SK-N-SH (cell line): ENCODE results near the gene PLLP. TPM values are rescaled to one million over a fixed set of nuclear protein-coding genes. Genes with fewer than 3 reads are reported as not detected.

ENCODE experiments used
- CTCF ChIA-PET: fragments of 300-600, 350-600 bp; formaldehyde crosslinking; extraction: SDS; loops from one replicate; lab custom pipeline; 2021; lab: Yijun Ruan, JAX
- POLR2A ChIA-PET: fragments of 350-600 bp; sonication (Branson Sonifier 250); formaldehyde crosslinking; extraction: SDS; loops from one replicate; lab custom pipeline; 2020; ENCODE audit warnings: antibody characterized with exemption, inconsistent platforms; lab: Yijun Ruan, JAX
- DNase-seq: peaks from one replicate; pipeline ENCODE4 v3.0.0; 2012
- H2AFZ ChIP-seq: fragments of 200-600 bp; sonication (generic); 2 replicates; pipeline ENCODE4 v1.8.1; 2016; ENCODE audit warnings: antibody characterized with exemption, mild to moderate bottlenecking, low read depth
- H3F3A ChIP-seq: fragments of 200-600 bp; sonication (generic); replicated peaks from 2 replicates; pipeline ENCODE3; 2016; ENCODE audit warnings: antibody characterized with exemption, mild to moderate bottlenecking; ENCODE audit not compliant: insufficient read depth
- H3K27ac ChIP-seq, 2 experiments: fragments of 200-500 bp in 1 of 2; fragments of 200-600 bp in 1 of 2; sonication (Bioruptor generic) in 1 of 2; sonication (generic), shearing (Covaris generic) in 1 of 2; 2 replicates each; pipeline versions ENCODE4 v1.5.1 to v1.6.1; 2014 to 2016; ENCODE audit warnings: low read depth in 2 of 2, inconsistent platforms in 1 of 2, low read length in 1 of 2, mild to moderate bottlenecking in 1 of 2, mixed read lengths in 1 of 2
- H3K27me3 ChIP-seq: fragments of 200-600 bp; sonication (generic), shearing (Covaris generic); 2 replicates; pipeline ENCODE4 v1.6.1; 2016; ENCODE audit warnings: mixed run types; ENCODE audit not compliant: insufficient read depth
- H3K36me3 ChIP-seq, 2 experiments: fragments of 200-500 bp in 1 of 2; fragments of 200-600 bp in 1 of 2; sonication (Bioruptor generic) in 1 of 2; sonication (generic) in 1 of 2; replicated peaks in 1 of 2; 2 replicates each; pipeline versions ENCODE3 to v1.5.1; 2014 to 2016; ENCODE audit warnings: low read length in 1 of 2, mild to moderate bottlenecking in 1 of 2; ENCODE audit not compliant: insufficient read depth in 2 of 2, control insufficient read depth in 1 of 2
- H3K4me1 ChIP-seq, 2 experiments: fragments of 200-500 bp in 1 of 2; fragments of 200-600 bp in 1 of 2; sonication (Bioruptor generic) in 1 of 2; sonication (generic), shearing (Covaris generic) in 1 of 2; 2 replicates each; pipeline versions ENCODE4 v1.5.1 to v1.6.1; 2014 to 2016; ENCODE audit warnings: low read depth in 1 of 2, low read length in 1 of 2, mixed run types in 1 of 2; ENCODE audit not compliant: insufficient read depth in 2 of 2, control insufficient read depth in 1 of 2
- H3K4me2 ChIP-seq: fragments of 200-600 bp; sonication (generic), shearing (Covaris generic); 2 replicates; pipeline ENCODE4 v1.6.1; 2017; ENCODE audit warnings: mixed run types
- H3K4me3 ChIP-seq, 2 experiments: fragments of 200-500 bp in 1 of 2; fragments of 200-600 bp in 1 of 2; sonication (Bioruptor generic) in 1 of 2; sonication (generic), shearing (Covaris generic) in 1 of 2; 2 replicates each; pipeline versions ENCODE4 v1.5.1 to v1.8.1; 2014 to 2016; ENCODE audit warnings: low read depth in 2 of 2, inconsistent platforms in 1 of 2, low read length in 1 of 2, mild to moderate bottlenecking in 1 of 2, mixed read lengths in 1 of 2, moderate library complexity in 1 of 2
- H3K79me2 ChIP-seq: fragments of 200-600 bp; sonication (generic); 2 replicates; pipeline ENCODE4 v1.8.1; 2017; ENCODE audit warnings: mild to moderate bottlenecking; ENCODE audit not compliant: insufficient read depth
- H3K9ac ChIP-seq: fragments of 200-600 bp; sonication (generic); 2 replicates; pipeline ENCODE4 v1.6.1; 2017; ENCODE audit warnings: mixed run types
- H3K9me2 ChIP-seq: fragments of 200-600 bp; sonication (generic); 2 replicates; pipeline ENCODE4 v1.6.1; 2017; ENCODE audit warnings: mixed run types
- H3K9me3 ChIP-seq: fragments of 200-600 bp; sonication (generic); 2 replicates; pipeline ENCODE4 v1.6.1; 2017; ENCODE audit warnings: mixed run types, mild to moderate bottlenecking, moderate library complexity
- H4K20me1 ChIP-seq: fragments of 200-600 bp; sonication (generic); 2 replicates; pipeline ENCODE4 v1.6.1; 2017; ENCODE audit warnings: mild to moderate bottlenecking, mixed run types; ENCODE audit not compliant: insufficient read depth
- ELF1 ChIP-seq: IDR thresholded peaks from 2 replicates; pipeline ENCODE4 v1.4.0; 2012
- EP300 ChIP-seq, 2 experiments: IDR thresholded peaks; 2 replicates each; pipeline versions ENCODE4 v1.4.0 to v1.6.1; 2012; ENCODE audit warnings: borderline replicate concordance in 1 of 2, low read depth in 1 of 2, low read length in 1 of 2
- FOXJ3 ChIP-seq: sonication (generic); formaldehyde crosslinking; IDR thresholded peaks from 2 replicates; pipeline ENCODE4 v1.5.1; 2020; ENCODE audit warnings: mild to moderate bottlenecking, missing genetic modification reagents
- GATA2 ChIP-seq: sonication (generic); formaldehyde crosslinking; IDR thresholded peaks from 2 replicates; pipeline ENCODE4 v1.5.0; 2020; ENCODE audit warnings: mild to moderate bottlenecking, missing genetic modification reagents
- MEF2A ChIP-seq: IDR thresholded peaks from 2 replicates; pipeline ENCODE4 v1.4.0; 2012; ENCODE audit warnings: low read depth, borderline replicate concordance
- MXI1 ChIP-seq: IDR thresholded peaks from 2 replicates; pipeline ENCODE4 v1.6.1; 2012; ENCODE audit warnings: mild to moderate bottlenecking, low read depth, low read length, improper control_type of control experiment
- NFIC ChIP-seq: IDR thresholded peaks from 2 replicates; pipeline ENCODE4 v1.4.0; 2012; ENCODE audit warnings: borderline replicate concordance
- NRF1 ChIP-seq: IDR thresholded peaks from 2 replicates; pipeline ENCODE4 v1.6.1; 2012; ENCODE audit warnings: low read depth, mild to moderate bottlenecking, low read length
- POLR2AphosphoS5 ChIP-seq: IDR thresholded peaks from 2 replicates; pipeline ENCODE4 v1.6.1; 2012; ENCODE audit warnings: low read depth, low read length
- RCOR1 ChIP-seq: fragments of 150-350 bp; IDR thresholded peaks from 2 replicates; pipeline ENCODE4 v1.6.1; 2017; ENCODE audit warnings: antibody characterized with exemption, low read length
- TAF1 ChIP-seq: IDR thresholded peaks from 2 replicates; pipeline ENCODE4 v1.6.1; 2012; ENCODE audit warnings: low read depth, mild to moderate bottlenecking, low read length, moderate library complexity, borderline replicate concordance
- TCF12 ChIP-seq: IDR thresholded peaks from 2 replicates; pipeline ENCODE4 v1.4.0; 2012
- WGBS: methylation state at CpG from one replicate; pipeline ENCODE4 v1.1.6; 2017; ENCODE audit warnings: low lambda C conversion rate; 5-methylcytosine and 5-hydroxymethylcytosine counted together
- polyA plus RNA-seq, 3 experiments: library from polyadenylated mRNA; depleted of rRNA; stranded (reverse); fragments of >200 nt; gene quantifications; 2 replicates each; pipeline ENCODE4 v1.2.3, GENCODE V29; 2012
- TF ChIP-seq, protein P1 (sequence below): IDR thresholded peaks from 2 replicates; pipeline ENCODE4; 2012
- TF ChIP-seq, protein P2 (sequence below): IDR thresholded peaks from 2 replicates; pipeline ENCODE4 v1.6.1; 2012; ENCODE audit warnings: mild to moderate bottlenecking, low read depth, low read length, moderate library complexity

The PLLP gene
- polyA plus RNA-seq, 1 of the 3 experiments (the other 2 are of a cell fraction) = 1.3 TPM

DNA sequence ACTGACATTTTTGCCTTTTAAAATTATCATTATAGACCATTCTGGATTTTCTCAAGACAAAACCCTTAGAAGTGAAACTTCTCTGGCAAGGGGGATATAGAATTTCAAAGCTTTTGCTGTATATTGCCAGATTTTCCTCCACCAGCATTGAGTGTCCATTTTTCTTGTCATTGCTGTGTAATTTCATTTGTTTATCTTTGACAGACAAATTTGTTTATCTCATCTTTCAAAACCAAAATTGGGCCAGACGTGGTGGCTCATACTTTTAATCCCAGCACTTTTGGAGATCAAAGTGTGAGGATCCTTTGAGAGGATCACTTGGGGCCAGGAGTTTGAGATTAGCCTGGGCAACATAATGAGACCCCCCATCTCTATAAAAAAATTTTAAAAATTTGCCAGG, 55.4 kb downstream of the PLLP start:
- H3K4me1 ChIP-seq = peaks cover 8 to 21% of the 10 kb centered on the region in 2 experiments; a peak in 3 of 4 replicates
- H3F3A ChIP-seq = peaks cover 16% of the 10 kb centered on the region
- no peaks in the 10 kb centered on the region for H3K79me2 ChIP-seq
- DNase-seq = no peak
- no peak overlapping the region for H3K4me3 ChIP-seq
- ChIA-PET CTCF (interaction anchor here (1.4 kb wide), 1 partner anchor 188 kb away, joined by 3 read pairs; no protein-coding TSS in a partner anchor), POLR2A (no interaction called here)
- peaks cover 55 to 74% of the 10 kb centered on the region in 2 experiments for H3K36me3 ChIP-seq
- H3K9me3 ChIP-seq = no peaks in the 10 kb centered on the region
- H3K27ac ChIP-seq = peak overlapping the region in 1 of 2 experiments; percentile 43; a peak in 2 of 4 replicates
- no peak overlapping the region for H3K4me2 ChIP-seq
- no peak overlapping the region for H3K9ac ChIP-seq
- no peaks in the 10 kb centered on the region for H3K27me3 ChIP-seq
- H3K9me2 ChIP-seq = no peaks in the 10 kb centered on the region
- no peak for TF ChIP-seq ELF1
- no peak for TF ChIP-seq FOXJ3
- TF ChIP-seq, protein P1, sequence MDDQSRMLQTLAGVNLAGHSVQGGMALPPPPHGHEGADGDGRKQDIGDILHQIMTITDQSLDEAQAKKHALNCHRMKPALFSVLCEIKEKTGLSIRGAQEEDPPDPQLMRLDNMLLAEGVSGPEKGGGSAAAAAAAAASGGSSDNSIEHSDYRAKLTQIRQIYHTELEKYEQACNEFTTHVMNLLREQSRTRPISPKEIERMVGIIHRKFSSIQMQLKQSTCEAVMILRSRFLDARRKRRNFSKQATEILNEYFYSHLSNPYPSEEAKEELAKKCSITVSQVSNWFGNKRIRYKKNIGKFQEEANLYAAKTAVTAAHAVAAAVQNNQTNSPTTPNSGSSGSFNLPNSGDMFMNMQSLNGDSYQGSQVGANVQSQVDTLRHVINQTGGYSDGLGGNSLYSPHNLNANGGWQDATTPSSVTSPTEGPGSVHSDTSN = no peak
- TF ChIP-seq, protein P2, sequence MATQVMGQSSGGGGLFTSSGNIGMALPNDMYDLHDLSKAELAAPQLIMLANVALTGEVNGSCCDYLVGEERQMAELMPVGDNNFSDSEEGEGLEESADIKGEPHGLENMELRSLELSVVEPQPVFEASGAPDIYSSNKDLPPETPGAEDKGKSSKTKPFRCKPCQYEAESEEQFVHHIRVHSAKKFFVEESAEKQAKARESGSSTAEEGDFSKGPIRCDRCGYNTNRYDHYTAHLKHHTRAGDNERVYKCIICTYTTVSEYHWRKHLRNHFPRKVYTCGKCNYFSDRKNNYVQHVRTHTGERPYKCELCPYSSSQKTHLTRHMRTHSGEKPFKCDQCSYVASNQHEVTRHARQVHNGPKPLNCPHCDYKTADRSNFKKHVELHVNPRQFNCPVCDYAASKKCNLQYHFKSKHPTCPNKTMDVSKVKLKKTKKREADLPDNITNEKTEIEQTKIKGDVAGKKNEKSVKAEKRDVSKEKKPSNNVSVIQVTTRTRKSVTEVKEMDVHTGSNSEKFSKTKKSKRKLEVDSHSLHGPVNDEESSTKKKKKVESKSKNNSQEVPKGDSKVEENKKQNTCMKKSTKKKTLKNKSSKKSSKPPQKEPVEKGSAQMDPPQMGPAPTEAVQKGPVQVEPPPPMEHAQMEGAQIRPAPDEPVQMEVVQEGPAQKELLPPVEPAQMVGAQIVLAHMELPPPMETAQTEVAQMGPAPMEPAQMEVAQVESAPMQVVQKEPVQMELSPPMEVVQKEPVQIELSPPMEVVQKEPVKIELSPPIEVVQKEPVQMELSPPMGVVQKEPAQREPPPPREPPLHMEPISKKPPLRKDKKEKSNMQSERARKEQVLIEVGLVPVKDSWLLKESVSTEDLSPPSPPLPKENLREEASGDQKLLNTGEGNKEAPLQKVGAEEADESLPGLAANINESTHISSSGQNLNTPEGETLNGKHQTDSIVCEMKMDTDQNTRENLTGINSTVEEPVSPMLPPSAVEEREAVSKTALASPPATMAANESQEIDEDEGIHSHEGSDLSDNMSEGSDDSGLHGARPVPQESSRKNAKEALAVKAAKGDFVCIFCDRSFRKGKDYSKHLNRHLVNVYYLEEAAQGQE = no peak
- no peak for TF ChIP-seq MEF2A
- no peak for TF ChIP-seq TAF1
- TF ChIP-seq RCOR1 = no peak
- TF ChIP-seq GATA2 = peak; percentile 52; the same call in 1 of the 2 replicates
- peak in 1 of 2 experiments; percentile 64; a peak in 2 of 4 replicates for TF ChIP-seq EP300 (IDR thresholded peaks at IDR 0.05; ENCODE audit: borderline replicate concordance in 1 of 2, low read depth in 1 of 2, low read length in 1 of 2)
- H4K20me1 ChIP-seq = no peaks in the 10 kb centered on the region
- H2AFZ ChIP-seq = no peak overlapping the region
- WGBS = 91% methylated on average over 1 of the region's 1 CpG

- CTCF ChIA-PET = interaction anchor here (1.2 kb wide), 1 partner anchor 144 kb away, joined by 3 read pairs; no protein-coding TSS in a partner anchor
- H3F3A ChIP-seq = peaks cover 18% of the 10 kb centered on the region
- H3K27ac ChIP-seq = peak overlapping the region; percentile 62 to 92
- WGBS = 26% methylated on average over 4 of the region's 4 CpGs
- H3K27me3 ChIP-seq = no peaks in the 10 kb centered on the region
- TF ChIP-seq TCF12 (0 out of 2 replicates have a peak, but pooled peaks have one; percentile 27), POLR2AphosphoS5 (peak; percentile 30; the same call in 1 of the 2 replicates), NRF1 (no peak), NFIC (peak; percentile 51; the same call in 1 of the 2 replicates), EP300 (IDR thresholded peaks at IDR 0.05; ENCODE audit: borderline replicate concordance in 1 of 2, low read depth in 1 of 2, low read length in 1 of 2) (peak in 1 of 2 experiments; percentile 76; a peak in 2 of 4 replicates), MXI1 (peak; percentile 23; the same call in 1 of the 2 replicates)
- TF ChIP-seq, all 33 proteins: peak for 5
- DNase-seq = peak; percentile 57
- H3K4me1 ChIP-seq = peaks cover 8 to 21% of the 10 kb centered on the region in 2 experiments; a peak in 3 of 4 replicates
- peak overlapping the region; percentile 2; the same call in 1 of the 2 replicates for H3K9ac ChIP-seq
- no peaks in the 10 kb centered on the region for H4K20me1 ChIP-seq
- no peaks in the 10 kb centered on the region for H3K9me3 ChIP-seq
- H3K4me3 ChIP-seq = no peak overlapping the region
- no peak overlapping the region for H2AFZ ChIP-seq
- POLR2A ChIA-PET = no interaction called here
- peaks cover 53 to 76% of the 10 kb centered on the region in 2 experiments for H3K36me3 ChIP-seq
- no peaks in the 10 kb centered on the region for H3K79me2 ChIP-seq
- 0 out of 2 replicates have a peak overlapping the region, but pooled peaks have one; percentile 2 for H3K4me2 ChIP-seq
- no peaks in the 10 kb centered on the region for H3K9me2 ChIP-seq
These were observed 57.5 kb downstream of the PLLP start for GRCh38 chr16:57226701-57227621.
